HepG2 (cell line): ENCODE results near the gene BCAS3. TPM values are rescaled to one million over a fixed set of nuclear protein-coding genes. Genes with fewer than 3 reads are reported as not detected.

Experiments
- AKAP8 ChIP-seq: sonication (generic); formaldehyde crosslinking; IDR thresholded peaks from 2 replicates; pipeline ENCODE4 v1.5.1; 2020; ENCODE audit warnings: mild to moderate bottlenecking, missing genetic modification reagents
- ARID5B ChIP-seq: IDR thresholded peaks from 2 replicates; pipeline ENCODE4 v1.4.0; 2020; ENCODE audit warnings: mild to moderate bottlenecking, missing genetic modification reagents
- ARNT2 ChIP-seq: sonication (generic); formaldehyde crosslinking; IDR thresholded peaks from 2 replicates; pipeline ENCODE4 v1.8.0; 2022; ENCODE audit warnings: mild to moderate bottlenecking, low read depth, missing genetic modification reagents, moderate library complexity
- DDIT3 ChIP-seq: sonication (generic); formaldehyde crosslinking; IDR thresholded peaks from 2 replicates; pipeline ENCODE4 v1.4.0; 2020; ENCODE audit warnings: mild to moderate bottlenecking, missing genetic modification reagents
- HDAC2 ChIP-seq: sonication (generic); formaldehyde crosslinking; IDR thresholded peaks from 2 replicates; pipeline ENCODE4 v1.4.0; 2020; ENCODE audit warnings: missing genetic modification reagents
- IRX3 ChIP-seq: sonication (generic); formaldehyde crosslinking; IDR thresholded peaks from 2 replicates; pipeline ENCODE4 v1.8.1; 2023; ENCODE audit warnings: mild to moderate bottlenecking, low read depth, missing genetic modification reagents, borderline replicate concordance
- KDM5B ChIP-seq: sonication (generic); formaldehyde crosslinking; IDR thresholded peaks from 2 replicates; pipeline ENCODE4 v1.4.0; 2020; ENCODE audit warnings: missing genetic modification reagents, mild to moderate bottlenecking, borderline replicate concordance
- LCORL ChIP-seq, 2 experiments: fragments of 450-650 bp in 1 of 2; sonication (generic) in 1 of 2; formaldehyde crosslinking in 1 of 2; IDR thresholded peaks; 2 replicates each; pipeline versions ENCODE4 v1.5.0 to v1.6.1; 2017 to 2020; ENCODE audit warnings: antibody characterized with exemption in 1 of 2, missing genetic modification reagents in 1 of 2
- MED1 ChIP-seq: sonication (generic); formaldehyde crosslinking; IDR thresholded peaks from 2 replicates; pipeline ENCODE4 v1.4.0; 2020; ENCODE audit warnings: missing genetic modification reagents
- PAWR ChIP-seq: sonication (generic); formaldehyde crosslinking; IDR thresholded peaks from 2 replicates; pipeline ENCODE4 v1.4.0; 2020; ENCODE audit warnings: missing genetic modification reagents, mild to moderate bottlenecking, borderline replicate concordance
- PRDM15 ChIP-seq: sonication (generic); formaldehyde crosslinking; IDR thresholded peaks from 2 replicates; pipeline ENCODE4 v1.4.0; 2020; ENCODE audit warnings: missing genetic modification reagents
- RFX5 ChIP-seq: IDR thresholded peaks from 2 replicates; pipeline ENCODE4 v1.6.1; 2011; ENCODE audit warnings: low read depth, low read length, improper control_type of control experiment
- YY1 ChIP-seq: IDR thresholded peaks from 2 replicates; pipeline ENCODE4 v1.6.1; 2011; ENCODE audit warnings: low read length, low read depth, moderate library complexity, mild to moderate bottlenecking; ENCODE audit not compliant: insufficient read depth, insufficient replicate concordance
- ZNF30 ChIP-seq: sonication (generic); formaldehyde crosslinking; IDR thresholded peaks from 2 replicates; pipeline ENCODE4 v1.5.0; 2020; ENCODE audit warnings: mild to moderate bottlenecking, missing genetic modification reagents
- ZNF441 ChIP-seq: sonication (generic); formaldehyde crosslinking; IDR thresholded peaks from 2 replicates; pipeline ENCODE4 v1.7.0; 2021; ENCODE audit warnings: missing genetic modification reagents, borderline replicate concordance
- ZNF710 ChIP-seq: sonication (generic); formaldehyde crosslinking; IDR thresholded peaks from 2 replicates; pipeline ENCODE4 v1.5.0; 2020; ENCODE audit warnings: mild to moderate bottlenecking, missing genetic modification reagents, borderline replicate concordance
- polyA plus RNA-seq, 8 experiments: library from polyadenylated mRNA; depleted of rRNA in 3 of 8; stranded (reverse) in 7 of 8; unstranded in 1 of 8; fragments of >200 nt; fragmentation: Illumina TruSeq in 4 of 8; extraction: Trizol in 4 of 8; gene quantifications; 2 replicates each; pipeline versions ENCODE4 v1.2.1 to v1.2.3, GENCODE V29; 2011 to 2016; ENCODE audit warnings: low read depth in 4 of 8, missing spikeins in 1 of 8, mixed read lengths in 1 of 8; ENCODE audit not compliant: insufficient read depth in 1 of 8
- total RNA-seq, 5 experiments: library from RNA; depleted of rRNA; stranded (reverse); fragments of >200 nt; fragmentation: Illumina TruSeq; extraction: Trizol; gene quantifications; 2 replicates each; pipeline ENCODE4 v1.2.3, GENCODE V29; 2016; ENCODE audit warnings: low read depth in 1 of 5

Gene BCAS3
- total and polyA plus RNA-seq, 2 of the 13 experiments (the other 11 are each of a cell fraction or from before 2014, with no cell fraction given): 10.7 to 11.2 TPM

- TF ChIP-seq MED1 (CRISPR knock-in tag): no peak
- TF ChIP-seq ZNF710 (CRISPR knock-in tag): 0 out of 2 replicates have a peak, but pooled peaks have one; percentile 53
- 0 out of 2 replicates have a peak, but pooled peaks have one; percentile 36 for TF ChIP-seq ARID5B (CRISPR knock-in tag)
- 0 out of 2 replicates have a peak, but pooled peaks have one; percentile 20 for TF ChIP-seq HDAC2 (CRISPR knock-in tag)
- no peak for TF ChIP-seq ARNT2 (CRISPR knock-in tag)
- TF ChIP-seq DDIT3: no peak
- 0 out of 2 replicates have a peak, but pooled peaks have one; percentile 49 for TF ChIP-seq PAWR
- TF ChIP-seq KDM5B (CRISPR knock-in tag): peak; percentile 84; the same call in 1 of the 2 replicates
- TF ChIP-seq ZNF30 (CRISPR knock-in tag): no peak
- TF ChIP-seq LCORL (IDR thresholded peaks at IDR 0.05): no peak
- peak; percentile 83; the same call in 1 of the 2 replicates for TF ChIP-seq LCORL (CRISPR knock-in tag; IDR thresholded peaks at IDR 0.05)
- TF ChIP-seq ZNF441 (CRISPR knock-in tag): peak; percentile 65; the same call in 1 of the 2 replicates
- TF ChIP-seq AKAP8 (CRISPR knock-in tag): no peak
- no peak for TF ChIP-seq IRX3 (CRISPR knock-in tag)
- peak; percentile 55 for TF ChIP-seq YY1
- TF ChIP-seq PRDM15: 0 out of 2 replicates have a peak, but pooled peaks have one; percentile 30
- TF ChIP-seq RFX5: no peak
Observed at GRCh38 chr17:61389670-61390478, 712.2 kb downstream of the BCAS3 start (continued).
